GM20431 (cell line): ENCODE data around the gene KPNA2.
"Not testable (repeated sequence)": the region's sequence is repeated elsewhere in the genome, so short reads cannot be mapped to it uniquely, and the experiment has no call there.

Source experiments
- in situ Hi-C: fragments of 300-500 bp; cut with MseI, MboI; formaldehyde crosslinking; loops from one replicate; pipeline ENCODE4 v1.15.0; 2020; ENCODE audit warnings: low sequenced_read_pairs; ENCODE audit not compliant: unreplicated experiment

The KPNA2 gene

DNA sequence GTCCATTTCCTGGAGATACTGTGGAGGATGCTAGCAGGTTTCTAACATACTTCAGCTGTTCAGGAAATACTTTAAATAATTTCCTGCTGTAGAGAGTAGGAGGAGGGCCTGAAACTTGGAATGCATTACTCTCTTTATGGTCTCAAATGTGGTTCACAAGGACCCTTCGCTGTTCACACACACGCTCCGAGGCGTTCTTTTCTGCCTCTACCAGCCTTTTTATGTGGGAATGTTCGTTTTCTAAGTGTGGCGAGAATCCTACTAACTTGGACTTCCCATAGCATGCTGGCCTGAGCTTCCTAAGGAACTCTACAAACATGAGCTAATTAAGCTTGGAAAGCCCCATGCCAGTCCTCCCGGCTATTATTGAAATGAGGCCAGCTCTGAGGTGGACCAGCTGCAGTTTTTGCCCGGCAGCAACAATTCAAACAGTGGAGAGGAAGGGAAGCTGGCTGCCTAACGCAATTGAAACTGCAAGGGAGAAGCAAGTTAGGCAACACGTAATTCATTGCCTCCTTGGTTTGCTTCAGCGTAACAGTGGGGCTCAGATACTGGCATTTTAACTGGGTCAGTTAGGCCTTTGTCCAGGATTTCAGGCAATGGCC, 18.9 kb downstream of the KPNA2 start:
- in situ Hi-C loops = no loop called here

DNA sequence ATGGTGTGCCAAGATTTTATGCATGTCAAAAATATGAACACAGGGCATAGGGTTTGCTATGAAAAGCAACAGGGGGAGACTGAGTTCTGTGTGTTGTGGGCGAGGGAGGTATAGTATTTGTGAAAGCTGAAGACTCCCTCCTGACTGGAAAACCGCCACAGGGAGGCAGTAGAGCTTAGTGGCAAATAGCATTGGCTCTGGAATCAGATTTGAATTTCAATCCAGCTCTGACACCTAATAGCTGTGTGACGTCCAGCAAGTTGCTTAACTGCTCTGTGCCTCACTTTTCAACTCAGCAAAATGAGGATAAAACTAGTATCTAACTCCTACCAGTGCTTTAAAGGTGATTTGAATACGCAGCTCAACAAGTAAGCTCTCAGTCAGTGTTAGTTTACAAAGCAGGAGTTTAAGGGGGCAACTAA, 22.0 kb downstream of the KPNA2 start:
- in situ Hi-C loops = no loop called here

DNA sequence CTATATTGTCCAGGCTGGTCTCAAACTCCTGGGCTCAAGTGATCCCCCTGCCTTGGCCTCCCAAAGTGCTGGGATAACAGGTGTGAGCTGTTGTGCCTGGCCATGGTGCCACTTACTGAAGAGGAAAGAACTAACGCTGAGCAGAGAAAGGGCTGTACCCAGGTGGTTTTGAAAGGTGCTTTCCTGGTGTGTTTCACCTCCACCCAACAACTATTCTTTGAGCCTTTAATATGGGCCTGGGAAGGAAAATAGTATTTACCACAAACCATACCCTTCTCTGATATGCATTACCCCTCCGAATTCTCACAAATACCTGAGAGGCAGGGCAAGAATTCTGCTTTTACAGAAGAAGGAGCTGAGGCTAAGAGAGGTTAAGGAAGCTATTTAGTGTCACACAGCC, 24.8 kb downstream of the KPNA2 start:
- in situ Hi-C loops = no loop called here

DNA sequence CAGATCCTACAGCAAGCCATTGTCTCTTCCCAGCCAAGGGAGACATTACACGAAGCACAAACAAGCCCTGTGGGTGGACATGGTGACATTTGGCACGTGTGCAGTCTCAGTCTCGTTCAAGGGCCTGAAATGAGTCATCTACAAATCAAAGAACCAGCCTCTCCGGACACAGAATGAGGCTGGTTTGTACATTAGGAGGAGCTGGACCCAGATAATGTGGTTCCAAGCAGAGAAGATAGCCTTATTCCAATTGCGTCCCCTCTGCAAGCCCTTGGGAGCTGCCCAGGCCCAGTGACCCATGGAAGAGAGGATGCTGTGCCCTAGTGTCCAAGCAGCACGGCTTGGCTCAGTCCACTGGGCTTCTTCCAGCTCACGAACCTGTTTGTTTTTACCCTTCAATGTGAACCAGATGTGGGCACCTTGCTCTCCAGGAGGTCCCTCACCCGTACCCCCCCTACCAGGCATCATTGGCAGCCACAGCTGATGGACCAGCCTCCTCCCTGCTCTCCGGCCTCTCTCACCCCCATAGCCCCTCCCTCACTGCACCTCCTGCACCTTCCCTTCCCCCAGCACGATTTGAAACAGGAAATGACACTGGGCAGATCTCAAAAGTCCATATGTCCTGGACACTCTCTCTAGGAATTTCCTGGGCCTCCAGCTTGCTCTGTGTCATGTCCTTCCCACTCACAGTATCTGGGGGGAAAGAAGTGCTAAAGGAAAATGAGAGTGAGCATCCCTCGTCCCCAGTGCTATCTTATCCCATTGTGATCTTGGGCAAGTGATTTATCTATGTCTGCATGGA, 26.2 kb downstream of the KPNA2 start:
- in situ Hi-C loops = no loop called here

DNA sequence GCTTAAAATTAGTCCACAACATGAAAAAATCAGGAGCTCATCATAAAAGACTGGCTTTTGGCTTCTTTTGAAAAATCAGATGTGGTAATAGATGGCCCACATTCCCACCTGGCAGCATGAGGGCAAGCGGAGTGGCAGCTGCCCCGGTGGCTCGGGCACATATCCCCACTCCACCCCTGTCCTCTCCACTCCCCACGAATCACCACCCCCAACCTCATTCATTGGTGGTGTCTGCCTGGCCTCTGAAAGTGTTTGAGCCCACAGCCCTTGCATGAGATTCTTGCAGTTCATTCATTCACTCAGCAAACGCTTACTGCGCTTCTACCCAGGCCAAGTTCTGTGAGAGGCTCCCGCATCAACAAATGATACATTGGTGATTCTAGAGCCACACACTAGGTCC, 29.8 kb downstream of the KPNA2 start:
- in situ Hi-C loops = not testable (repeated sequence)

DNA sequence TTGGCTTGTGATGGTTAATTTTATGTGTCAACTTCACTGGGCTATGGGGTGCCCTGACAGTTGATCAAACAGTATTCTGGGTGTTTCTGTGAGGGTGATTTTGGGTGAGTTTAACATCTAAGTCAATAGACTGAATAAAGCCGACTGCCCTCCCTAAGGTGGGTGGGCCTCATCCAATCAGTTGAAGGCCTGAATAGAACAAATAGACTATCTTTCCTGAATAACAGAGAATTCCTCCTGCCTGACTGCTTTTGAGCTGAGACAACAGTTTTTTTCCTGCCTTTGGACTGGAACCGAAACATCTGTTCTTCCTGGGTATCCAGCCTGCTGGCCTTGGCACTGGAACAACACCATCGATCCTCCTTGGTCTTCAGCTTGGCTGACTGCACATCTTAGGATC, 33.0 kb downstream of the KPNA2 start:
- in situ Hi-C loops = not testable (repeated sequence)

DNA sequence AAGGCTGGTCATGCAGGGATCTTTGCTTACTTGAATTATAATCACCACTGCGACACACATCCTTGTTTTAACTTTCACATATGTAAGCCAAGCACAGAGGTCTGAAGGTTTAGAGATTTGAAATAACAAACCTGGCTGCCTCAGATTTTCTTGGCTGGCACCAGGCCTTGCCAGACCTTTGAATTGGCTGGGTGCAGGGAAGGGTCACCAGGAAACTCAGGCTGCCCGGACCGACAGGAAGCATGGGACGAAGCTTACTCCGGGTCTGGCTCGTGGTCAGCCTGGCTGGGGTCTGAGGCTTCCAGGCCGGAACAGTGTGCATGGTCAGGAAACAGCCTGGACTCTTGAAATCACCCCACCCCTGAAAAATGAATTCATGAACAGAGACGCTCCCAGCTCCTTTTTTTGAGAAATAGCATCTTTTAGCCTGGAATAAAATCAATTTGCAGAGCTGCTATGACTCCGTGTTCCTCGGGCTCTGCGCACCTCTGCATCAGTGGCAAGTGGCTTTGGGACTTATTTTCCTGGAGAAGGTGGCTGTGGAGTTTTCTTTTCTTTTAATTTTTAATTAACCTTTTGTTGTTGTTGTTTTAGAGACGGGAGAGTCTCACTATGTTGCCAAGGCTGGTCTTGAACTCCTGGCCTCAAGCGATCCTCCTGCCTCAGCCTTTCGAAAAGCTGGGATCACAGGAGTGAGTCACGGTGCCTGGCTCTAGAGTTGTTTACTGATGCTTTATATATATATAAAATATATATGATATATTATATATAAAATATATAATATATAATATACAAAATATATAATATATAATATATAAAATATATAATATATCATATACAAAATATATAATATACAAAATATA, 35.3 kb downstream of the KPNA2 start:
- in situ Hi-C loops = not testable (repeated sequence)

DNA sequence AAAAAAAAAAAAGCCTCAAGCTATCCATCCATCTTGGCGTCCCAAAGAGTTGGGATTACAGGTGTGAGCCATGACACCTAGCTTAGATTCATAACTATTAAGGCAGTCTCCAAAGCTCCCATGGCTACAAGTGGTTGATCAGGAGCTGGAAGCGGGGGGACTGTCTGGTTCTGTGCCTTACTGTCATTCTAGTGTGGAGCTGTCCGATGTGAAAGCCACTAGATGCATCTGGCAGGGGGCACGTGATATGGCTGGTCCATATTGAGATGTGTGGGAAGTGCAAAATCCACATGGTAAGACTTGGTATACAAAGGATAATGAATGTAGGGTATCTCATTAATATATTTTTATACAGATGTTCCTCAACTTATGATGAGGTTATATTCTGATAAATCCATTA, 38.7 kb downstream of the KPNA2 start:
- in situ Hi-C loops = no loop called here

DNA sequence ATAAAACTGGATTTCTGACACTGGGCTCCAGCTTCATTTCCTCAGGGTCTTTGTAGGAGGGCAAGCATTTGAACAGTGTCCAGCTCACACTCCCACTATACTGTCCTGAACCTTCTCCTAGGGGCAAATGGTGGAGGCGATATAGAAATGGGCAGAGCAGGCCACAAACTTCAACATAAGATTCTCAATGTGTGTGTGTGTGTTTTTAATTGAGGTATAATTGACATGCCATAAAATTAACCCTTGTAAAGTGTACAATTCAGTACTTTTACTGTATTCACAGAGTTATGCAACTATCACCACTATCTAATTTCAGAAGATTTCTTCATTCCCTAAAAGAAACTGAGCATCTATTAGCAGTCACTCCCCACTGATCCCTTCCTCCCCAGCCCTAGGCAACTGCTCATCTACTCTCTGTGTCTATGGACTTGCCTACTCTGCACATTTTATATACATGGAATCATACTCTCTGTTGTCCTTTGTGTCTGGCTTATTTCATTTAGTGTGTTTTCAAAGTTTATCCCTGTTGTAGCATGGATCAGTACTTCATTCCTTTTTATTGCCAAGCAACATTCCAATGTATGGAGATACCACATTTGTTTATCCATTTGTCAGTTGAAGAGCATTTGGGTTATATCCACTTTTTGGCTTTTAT, 40.5 kb downstream of the KPNA2 start:
- in situ Hi-C loops = not testable (repeated sequence)

DNA sequence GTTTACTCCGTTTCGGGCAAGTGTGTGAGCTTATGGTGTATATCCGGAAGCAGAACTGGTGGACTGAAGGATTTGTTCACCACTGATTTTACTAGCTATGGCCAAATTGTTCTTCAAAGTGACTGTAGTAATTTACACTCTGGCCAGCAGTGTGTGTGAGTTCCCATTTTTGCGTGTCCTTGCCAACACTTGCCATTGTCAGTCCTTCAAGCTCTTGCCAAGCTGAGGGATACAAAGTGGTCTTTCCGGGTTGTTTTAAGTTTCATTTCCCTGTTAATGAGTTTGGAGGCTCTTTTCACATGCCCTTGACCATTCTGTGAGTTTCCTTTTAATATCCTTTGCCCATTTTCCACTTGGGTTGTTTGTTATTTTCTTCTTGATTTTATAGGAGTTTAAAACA, 42.0 kb downstream of the KPNA2 start:
- in situ Hi-C loops = not testable (repeated sequence)

DNA sequence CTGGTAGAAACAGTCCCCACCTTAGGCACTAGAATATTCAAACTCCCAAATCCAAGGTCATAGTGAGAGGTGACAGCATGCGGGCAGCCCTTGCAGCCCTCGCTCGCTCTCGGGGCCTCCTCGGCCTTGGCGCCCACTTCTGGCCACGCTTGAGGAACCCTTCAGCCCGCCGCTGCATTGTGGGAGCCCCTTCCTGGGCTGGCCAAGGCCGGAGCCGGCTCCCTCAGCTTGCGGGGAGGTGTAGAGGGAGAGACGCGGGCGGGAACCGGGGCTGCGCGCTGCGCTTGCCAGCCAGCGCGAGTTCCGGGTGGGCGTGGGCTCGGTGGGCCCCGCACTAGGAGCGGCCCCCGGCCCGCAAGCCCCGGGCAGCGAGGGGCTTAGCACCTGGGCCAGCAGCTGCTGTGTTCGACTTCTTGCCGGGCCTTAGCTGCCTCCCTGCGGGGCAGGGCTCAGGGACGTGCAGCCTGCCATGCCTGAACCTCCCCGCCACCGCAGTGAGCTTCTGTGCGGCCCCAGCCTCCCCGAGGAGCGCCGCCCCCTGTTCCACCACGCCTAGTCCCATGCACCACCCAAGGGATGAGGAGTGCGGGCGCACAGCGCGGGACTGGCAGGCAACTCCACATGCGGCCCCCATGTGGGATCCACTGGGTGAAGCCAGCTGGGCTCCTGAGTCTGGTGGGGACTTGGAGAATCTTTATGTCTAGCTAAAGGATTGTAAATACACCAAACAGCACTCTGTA, 45.0 kb downstream of the KPNA2 start:
- in situ Hi-C loops = no loop called here

DNA sequence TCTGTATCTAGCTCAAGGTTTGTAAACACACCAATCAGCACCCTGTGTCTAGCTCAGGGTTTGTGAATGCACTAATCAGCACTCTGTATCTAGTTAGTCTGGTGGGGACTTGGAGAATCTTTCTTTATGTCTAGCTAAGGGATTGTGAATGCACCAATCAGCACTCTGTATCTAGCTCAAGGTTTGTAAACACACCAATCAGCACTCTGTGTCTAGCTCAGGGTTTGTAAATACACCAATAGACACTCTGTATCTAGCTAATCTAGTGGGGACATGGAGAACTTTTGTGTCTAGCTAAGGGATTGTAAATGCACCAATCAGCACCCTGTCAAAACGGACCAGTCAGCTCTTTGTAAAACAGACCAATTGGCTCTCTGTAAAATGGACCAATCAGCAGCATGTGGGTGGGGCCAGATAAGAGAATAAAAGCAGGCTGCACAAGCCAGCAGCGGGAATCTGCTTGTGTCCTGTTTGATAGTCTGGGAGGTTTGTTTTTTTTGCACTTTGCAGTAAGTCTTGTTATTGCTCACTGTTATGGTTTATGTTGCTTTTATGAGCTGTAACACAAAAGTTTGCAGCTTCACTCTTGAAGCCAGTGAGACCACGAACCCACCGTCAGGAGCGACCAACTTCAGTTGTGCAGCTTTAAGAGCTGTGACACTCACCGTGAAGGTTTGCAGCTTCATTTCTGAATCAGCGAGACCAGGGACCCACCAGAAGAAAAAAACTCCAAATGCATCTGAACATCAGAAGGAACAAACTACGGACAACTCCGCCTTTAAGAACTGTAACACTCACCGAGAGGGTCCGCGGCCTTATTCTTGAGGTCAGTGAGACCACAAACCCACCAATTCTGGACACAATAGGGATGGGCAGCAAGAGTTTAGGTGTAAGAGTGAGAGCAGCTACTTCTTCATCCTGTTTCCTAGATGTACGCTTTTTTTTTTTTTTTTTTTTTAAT, 46.0 kb downstream of the KPNA2 start:
- in situ Hi-C loops = not testable (repeated sequence)

DNA sequence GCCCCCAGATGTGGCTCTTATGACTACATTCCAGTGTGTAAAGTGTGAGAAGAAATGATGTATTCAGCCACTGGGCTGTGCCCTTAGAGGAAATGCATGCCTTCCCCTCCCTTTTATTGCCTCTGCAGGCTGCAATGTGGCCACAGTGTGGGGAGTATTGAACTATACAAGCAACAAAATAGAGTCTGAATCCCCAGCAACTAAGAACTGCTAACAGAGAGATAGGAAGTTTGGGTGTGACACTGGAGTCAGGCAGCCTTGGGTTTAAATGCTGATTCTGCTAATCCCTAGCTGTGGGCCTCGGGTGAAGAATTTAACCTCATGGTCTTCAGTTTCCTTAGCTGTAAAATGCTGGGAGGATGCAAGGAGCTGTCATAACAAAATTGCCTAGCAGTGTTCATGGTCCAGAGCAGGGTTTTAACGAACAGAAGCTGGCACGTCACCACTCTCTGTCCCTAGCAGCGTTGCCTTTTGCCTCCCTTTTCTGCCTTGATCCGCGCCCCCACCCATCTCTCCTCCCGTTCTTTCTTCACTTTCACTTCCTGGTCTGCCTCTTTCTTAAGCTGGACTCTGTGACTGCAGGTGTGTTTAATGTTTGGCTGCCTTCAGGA, 50.3 kb downstream of the KPNA2 start:
- in situ Hi-C loops = no loop called here

DNA sequence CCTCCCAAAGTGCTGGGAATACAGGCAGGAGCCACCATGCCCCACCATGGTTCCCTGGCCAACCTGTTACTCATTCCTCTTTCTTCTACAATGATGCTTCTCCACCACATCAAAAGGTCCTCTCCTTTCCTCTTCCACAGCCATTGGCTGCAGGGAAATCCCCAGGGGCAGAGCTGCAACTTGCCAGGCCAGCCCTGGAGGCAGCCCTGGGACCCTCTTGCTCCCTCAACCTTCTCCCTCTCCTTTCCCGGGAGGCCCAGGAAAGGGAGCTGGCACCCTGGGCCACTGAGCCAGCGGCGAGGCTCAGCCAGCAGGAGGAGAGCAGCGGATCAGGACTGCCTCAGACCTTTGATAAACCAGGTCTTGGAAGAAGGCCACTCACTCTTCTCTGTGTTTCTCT, 51.1 kb downstream of the KPNA2 start:
- in situ Hi-C loops = not testable (repeated sequence)

DNA sequence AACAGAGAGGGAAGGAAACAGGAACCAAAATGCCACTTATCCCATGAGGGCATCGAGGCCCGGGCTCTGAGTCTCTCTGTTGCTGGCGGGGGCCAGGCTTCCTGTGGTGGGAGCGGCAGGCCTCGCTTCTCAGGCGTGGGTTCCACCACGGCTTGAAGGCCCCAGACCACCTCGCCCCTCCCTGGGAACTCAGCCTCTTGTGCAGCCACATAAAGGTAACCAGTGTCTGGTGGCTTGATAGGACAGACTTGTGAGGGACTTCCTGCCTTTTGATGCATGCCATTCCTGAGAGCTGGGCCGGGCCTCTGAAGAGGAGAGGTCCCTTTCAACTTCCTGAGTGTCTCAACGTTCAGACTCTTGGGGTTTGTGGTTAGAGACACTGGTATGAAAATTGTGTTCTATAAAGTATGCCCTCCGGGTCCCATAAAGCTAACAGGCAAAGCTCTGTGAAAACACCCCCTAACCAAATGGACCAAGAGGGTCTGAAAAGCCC, 51.6 kb downstream of the KPNA2 start:
- in situ Hi-C loops = not testable (repeated sequence)

DNA sequence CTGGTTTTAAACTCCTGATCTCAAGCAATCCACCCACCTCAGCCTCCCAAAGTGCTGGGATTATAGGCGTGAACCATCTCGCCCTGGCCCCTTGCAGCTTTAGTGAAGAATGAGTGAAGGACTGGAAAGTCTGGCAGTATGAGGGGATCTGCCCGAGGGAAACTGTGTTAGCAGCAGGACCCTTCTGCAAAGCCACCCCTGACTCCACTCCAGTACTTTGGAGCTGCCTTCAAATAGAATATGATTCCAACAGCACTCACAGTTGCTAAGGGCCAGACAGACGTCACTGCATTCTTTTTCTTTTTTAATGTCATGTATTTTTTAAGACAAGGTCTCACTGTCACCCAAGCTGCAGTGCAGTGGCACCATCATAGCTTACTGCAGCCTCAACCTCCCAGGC, 52.3 kb downstream of the KPNA2 start:
- in situ Hi-C loops = no loop called here

DNA sequence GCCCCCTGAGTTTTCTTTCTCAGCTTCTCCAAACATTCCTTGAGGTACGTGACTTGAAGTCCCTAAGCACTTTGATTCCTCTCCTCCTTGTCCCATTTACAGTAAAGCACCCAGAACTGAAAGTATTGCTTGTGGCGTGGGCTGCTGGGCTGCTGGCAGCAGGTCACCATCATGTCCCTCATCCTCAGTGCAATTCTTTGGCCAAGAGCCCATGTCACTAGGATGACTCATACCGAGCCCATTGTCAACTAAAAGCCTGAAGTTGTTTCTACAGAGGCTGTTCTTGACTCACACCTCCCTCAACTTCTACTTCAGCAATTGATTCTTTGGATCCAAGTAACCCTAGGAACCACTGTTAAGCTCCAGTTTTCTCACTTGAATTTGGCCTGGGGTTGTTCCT, 54.3 kb downstream of the KPNA2 start:
- in situ Hi-C loops = no loop called here

DNA sequence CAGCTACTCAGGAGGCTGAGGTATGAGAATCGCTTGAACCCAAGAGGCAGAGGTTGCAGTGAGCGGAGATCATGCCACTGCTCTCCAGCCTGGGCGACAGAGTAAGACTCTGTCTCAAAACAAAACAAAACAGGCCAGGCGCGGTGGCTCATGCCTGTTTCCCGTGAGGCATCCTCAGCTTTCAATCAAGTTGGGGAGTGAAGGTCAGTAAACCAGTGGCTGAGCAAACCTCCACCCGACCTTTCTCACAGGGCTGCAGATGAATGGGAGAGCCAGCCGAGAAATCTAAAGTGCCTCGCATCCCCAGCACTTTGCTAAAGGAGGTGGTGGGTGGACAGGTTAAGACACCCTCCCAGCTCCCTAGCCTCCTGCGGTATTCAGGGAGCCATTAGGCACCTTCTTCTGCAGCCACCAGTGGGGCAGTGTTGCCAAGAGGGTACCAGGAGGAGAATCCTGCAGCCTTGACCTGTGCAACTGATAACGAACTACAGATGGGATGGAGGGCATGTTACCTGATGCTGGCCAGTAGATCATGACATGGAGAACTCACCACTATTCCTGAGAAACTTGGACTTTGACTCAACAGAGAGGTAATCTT, 59.0 kb downstream of the KPNA2 start:
- in situ Hi-C loops = no loop called here
